ENCODE results near the gene APOD.

The APOD gene

DNA sequence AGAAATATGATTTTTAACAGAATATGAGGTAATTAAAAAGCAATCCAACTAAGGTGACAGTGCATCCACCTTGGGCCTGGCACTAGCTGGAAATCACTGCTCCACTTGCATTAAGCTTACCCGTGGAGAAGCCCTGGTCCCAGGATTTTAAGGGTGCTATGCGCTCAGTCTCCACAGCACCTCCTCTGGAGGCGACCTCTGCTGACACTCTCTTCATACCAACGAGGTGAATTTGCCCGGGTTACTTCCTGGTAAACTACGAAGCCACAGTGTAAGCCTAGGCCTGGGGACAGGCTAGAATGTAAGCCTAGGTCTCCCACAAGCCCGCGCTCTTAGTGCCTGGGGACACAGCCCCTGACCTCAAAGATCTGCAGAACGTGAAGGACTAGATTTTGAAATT lies 793 bp downstream of the APOD start (continued):
- TF ChIP-seq, protein P1, sequence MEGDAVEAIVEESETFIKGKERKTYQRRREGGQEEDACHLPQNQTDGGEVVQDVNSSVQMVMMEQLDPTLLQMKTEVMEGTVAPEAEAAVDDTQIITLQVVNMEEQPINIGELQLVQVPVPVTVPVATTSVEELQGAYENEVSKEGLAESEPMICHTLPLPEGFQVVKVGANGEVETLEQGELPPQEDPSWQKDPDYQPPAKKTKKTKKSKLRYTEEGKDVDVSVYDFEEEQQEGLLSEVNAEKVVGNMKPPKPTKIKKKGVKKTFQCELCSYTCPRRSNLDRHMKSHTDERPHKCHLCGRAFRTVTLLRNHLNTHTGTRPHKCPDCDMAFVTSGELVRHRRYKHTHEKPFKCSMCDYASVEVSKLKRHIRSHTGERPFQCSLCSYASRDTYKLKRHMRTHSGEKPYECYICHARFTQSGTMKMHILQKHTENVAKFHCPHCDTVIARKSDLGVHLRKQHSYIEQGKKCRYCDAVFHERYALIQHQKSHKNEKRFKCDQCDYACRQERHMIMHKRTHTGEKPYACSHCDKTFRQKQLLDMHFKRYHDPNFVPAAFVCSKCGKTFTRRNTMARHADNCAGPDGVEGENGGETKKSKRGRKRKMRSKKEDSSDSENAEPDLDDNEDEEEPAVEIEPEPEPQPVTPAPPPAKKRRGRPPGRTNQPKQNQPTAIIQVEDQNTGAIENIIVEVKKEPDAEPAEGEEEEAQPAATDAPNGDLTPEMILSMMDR (tag by site-specific recombination; IDR thresholded peaks at IDR 0.05): no peak
- TF ChIP-seq ZNF610 (tag by site-specific recombination; IDR thresholded peaks at IDR 0.05; ENCODE audit: borderline replicate concordance): no peak
- no peak for TF ChIP-seq BCL11A (tag by site-specific recombination; IDR thresholded peaks at IDR 0.05; ENCODE audit: low read depth)
- TF ChIP-seq ZNF623 (tag by site-specific recombination; IDR thresholded peaks at IDR 0.05): no peak
- TF ChIP-seq, protein P2, sequence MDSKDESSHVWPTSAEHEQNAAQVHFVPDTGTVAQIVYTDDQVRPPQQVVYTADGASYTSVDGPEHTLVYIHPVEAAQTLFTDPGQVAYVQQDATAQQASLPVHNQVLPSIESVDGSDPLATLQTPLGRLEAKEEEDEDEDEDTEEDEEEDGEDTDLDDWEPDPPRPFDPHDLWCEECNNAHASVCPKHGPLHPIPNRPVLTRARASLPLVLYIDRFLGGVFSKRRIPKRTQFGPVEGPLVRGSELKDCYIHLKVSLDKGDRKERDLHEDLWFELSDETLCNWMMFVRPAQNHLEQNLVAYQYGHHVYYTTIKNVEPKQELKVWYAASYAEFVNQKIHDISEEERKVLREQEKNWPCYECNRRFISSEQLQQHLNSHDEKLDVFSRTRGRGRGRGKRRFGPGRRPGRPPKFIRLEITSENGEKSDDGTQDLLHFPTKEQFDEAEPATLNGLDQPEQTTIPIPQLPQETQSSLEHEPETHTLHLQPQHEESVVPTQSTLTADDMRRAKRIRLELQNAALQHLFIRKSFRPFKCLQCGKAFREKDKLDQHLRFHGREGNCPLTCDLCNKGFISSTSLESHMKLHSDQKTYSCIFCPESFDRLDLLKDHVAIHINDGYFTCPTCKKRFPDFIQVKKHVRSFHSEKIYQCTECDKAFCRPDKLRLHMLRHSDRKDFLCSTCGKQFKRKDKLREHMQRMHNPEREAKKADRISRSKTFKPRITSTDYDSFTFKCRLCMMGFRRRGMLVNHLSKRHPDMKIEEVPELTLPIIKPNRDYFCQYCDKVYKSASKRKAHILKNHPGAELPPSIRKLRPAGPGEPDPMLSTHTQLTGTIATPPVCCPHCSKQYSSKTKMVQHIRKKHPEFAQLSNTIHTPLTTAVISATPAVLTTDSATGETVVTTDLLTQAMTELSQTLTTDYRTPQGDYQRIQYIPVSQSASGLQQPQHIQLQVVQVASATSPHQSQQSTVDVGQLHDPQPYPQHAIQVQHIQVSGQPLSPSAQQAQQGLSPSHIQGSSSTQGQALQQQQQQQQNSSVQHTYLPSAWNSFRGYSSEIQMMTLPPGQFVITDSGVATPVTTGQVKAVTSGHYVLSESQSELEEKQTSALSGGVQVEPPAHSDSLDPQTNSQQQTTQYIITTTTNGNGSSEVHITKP (tag by site-specific recombination; IDR thresholded peaks at IDR 0.05): no peak
- TF ChIP-seq ZNF132 (tag by site-specific recombination; IDR thresholded peaks at IDR 0.05; ENCODE audit: borderline replicate concordance): no peak
- TF ChIP-seq ZXDB (tag by site-specific recombination; IDR thresholded peaks at IDR 0.05): no peak
- no peak for TF ChIP-seq ZNF660 (tag by site-specific recombination; IDR thresholded peaks at IDR 0.05)

DNA sequence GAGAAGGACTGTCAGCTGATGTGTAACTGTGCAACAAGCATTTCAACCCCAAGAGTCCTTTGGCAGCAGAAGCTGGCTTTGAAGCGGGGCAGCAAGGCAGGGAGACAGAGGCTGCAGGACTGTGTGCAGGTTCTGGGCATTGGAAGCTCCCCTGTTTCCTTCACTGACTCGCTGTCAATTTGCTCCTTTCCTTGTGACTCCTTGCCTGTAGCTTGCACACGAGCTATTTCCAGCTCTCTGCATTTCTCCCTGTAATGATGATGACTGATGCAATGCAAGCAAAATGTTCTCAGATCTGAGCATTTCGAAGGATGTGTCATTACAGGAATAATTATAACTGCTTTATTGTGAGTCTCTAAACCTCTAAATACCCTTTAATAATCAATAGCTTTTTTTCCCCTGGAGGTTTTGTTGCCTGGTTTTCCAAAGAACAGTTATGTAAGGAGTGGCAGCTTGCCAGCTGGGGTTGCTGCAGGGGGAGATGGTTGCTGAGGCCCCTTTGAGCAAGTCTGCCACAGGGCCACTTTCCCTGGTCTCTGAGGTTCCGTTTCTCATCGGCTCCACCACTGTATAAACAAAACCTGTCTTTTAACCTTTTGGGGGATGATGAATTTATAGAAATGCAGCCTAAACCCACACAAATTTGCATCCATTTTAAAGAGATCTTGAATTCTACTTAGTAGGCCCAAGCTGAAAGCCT lies 2.8 kb downstream of the APOD start:
- CTCF ChIA-PET: interaction anchor here (0.6 kb wide), 1 partner anchor 909 kb away, joined by 3 read pairs; the partner anchor contains the start of gene LSG1
- peaks cover 6% of the 10 kb centered on the region; the same call in 1 of the 2 replicates for H3K4me1 ChIP-seq (ENCODE audit: control insufficient read depth, insufficient read depth, low read length)
- H3K4me3 ChIP-seq (ENCODE audit: low read depth, low read length): no peak overlapping the region
- no peak for TF ChIP-seq REPIN1 (tag by site-specific recombination; IDR thresholded peaks at IDR 0.05; ENCODE audit: low read depth)
- no peak for TF ChIP-seq ZNF791 (tag by site-specific recombination; IDR thresholded peaks at IDR 0.05)
- 0 out of 2 replicates have a peak, but pooled peaks have one; percentile 9 for TF ChIP-seq SCRT2 (tag by site-specific recombination; IDR thresholded peaks at IDR 0.05)
- no peak for TF ChIP-seq ZNF266 (tag by site-specific recombination; IDR thresholded peaks at IDR 0.05; ENCODE audit: low read depth)
- TF ChIP-seq ZNF621 (tag by site-specific recombination; IDR thresholded peaks at IDR 0.05): no peak
- no peak for TF ChIP-seq ZFP3 (tag by site-specific recombination; IDR thresholded peaks at IDR 0.05; ENCODE audit: low read depth)
- TF ChIP-seq GLIS1 (tag by site-specific recombination; IDR thresholded peaks at IDR 0.05): no peak
- POLR2A ChIA-PET: no interaction called here
- H3K36me3 ChIP-seq (ENCODE audit: control insufficient read depth in 2 of 2, insufficient read depth in 1 of 2, low read length in 2 of 2): no peaks in the 10 kb centered on the region
- no peaks in the 10 kb centered on the region for H3K9me3 ChIP-seq (ENCODE audit: control insufficient read depth, insufficient read depth, low read depth, low read length)
- no peak overlapping the region for H3K27ac ChIP-seq (ENCODE audit: extremely low read depth, low read depth, low read length)

DNA sequence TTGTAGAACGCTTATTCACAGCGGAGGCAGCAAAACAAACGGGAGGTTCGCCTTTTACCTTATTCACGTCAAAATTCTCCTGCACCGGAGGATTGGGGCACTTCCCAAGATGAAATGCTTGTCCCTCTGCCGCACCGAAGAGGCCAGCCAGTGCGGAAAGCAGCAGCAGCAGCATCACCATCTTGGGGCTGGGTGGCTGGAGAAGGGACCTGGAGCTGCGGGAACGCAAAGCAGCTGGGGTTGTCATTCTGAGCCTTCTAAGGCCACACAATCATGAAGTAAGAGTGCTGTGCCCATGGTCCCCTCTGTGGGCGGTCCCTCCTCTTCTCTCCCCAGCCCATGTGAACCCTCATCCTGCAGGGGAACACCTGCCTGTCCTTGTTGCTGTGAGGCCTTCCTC lies 4.5 kb downstream of the APOD start:
- no peaks in the 10 kb centered on the region for H3K36me3 ChIP-seq (ENCODE audit: control insufficient read depth in 2 of 2, insufficient read depth in 1 of 2, low read length in 2 of 2)
- ChIA-PET POLR2A (no interaction called here), CTCF (interaction anchor here (1.2 kb wide), 1 partner anchor 23 kb away, joined by 3 read pairs; no protein-coding TSS in a partner anchor)
- H3K4me3 ChIP-seq (ENCODE audit: low read depth, low read length): no peak overlapping the region
- H3K27ac ChIP-seq (ENCODE audit: extremely low read depth, low read depth, low read length): no peak overlapping the region
- H3K4me1 ChIP-seq (ENCODE audit: control insufficient read depth, insufficient read depth, low read length): peaks cover 5% of the 10 kb centered on the region; the same call in 1 of the 2 replicates
- TF ChIP-seq ZNF560 (tag by site-specific recombination; IDR thresholded peaks at IDR 0.05; ENCODE audit: borderline replicate concordance) (no peak), BCL11B (tag by site-specific recombination; IDR thresholded peaks at IDR 0.05; ENCODE audit: low read depth) (no peak), BCL11A (tag by site-specific recombination; IDR thresholded peaks at IDR 0.05; ENCODE audit: low read depth) (no peak), ZNF658 (tag by site-specific recombination; IDR thresholded peaks at IDR 0.05) (no peak), ZNF16 (tag by site-specific recombination; IDR thresholded peaks at IDR 0.05; ENCODE audit: low read depth) (no peak)
- TF ChIP-seq, protein P3, sequence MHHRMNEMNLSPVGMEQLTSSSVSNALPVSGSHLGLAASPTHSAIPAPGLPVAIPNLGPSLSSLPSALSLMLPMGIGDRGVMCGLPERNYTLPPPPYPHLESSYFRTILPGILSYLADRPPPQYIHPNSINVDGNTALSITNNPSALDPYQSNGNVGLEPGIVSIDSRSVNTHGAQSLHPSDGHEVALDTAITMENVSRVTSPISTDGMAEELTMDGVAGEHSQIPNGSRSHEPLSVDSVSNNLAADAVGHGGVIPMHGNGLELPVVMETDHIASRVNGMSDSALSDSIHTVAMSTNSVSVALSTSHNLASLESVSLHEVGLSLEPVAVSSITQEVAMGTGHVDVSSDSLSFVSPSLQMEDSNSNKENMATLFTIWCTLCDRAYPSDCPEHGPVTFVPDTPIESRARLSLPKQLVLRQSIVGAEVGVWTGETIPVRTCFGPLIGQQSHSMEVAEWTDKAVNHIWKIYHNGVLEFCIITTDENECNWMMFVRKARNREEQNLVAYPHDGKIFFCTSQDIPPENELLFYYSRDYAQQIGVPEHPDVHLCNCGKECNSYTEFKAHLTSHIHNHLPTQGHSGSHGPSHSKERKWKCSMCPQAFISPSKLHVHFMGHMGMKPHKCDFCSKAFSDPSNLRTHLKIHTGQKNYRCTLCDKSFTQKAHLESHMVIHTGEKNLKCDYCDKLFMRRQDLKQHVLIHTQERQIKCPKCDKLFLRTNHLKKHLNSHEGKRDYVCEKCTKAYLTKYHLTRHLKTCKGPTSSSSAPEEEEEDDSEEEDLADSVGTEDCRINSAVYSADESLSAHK (tag by site-specific recombination; IDR thresholded peaks at IDR 0.05): no peak
- TF ChIP-seq, protein P4, sequence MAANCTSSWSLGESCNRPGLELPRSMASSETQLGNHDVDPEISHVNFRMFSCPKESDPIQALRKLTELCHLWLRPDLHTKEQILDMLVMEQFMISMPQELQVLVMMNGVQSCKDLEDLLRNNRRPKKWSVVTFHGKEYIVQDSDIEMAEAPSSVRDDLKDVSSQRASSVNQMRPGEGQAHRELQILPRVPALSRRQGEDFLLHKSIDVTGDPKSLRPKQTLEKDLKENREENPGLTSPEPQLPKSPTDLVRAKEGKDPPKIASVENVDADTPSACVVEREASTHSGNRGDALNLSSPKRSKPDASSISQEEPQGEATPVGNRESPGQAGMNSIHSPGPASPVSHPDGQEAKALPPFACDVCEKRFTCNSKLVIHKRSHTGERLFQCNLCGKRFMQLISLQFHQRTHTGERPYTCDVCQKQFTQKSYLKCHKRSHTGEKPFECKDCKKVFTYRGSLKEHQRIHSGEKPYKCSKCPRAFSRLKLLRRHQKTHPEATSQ (tag by site-specific recombination; IDR thresholded peaks at IDR 0.05): no peak
- H3K9me3 ChIP-seq (ENCODE audit: control insufficient read depth, insufficient read depth, low read depth, low read length): no peaks in the 10 kb centered on the region

Data from HEK293 (cell line).